C4-2B (cell line): ENCODE data around the gene GOLGA1.

Experiments
- ZFX ChIP-seq: fragments of 450-650 bp; IDR thresholded peaks from 2 replicates; pipeline ENCODE4 v1.6.1; 2017
- TF ChIP-seq, protein P1 (sequence below): fragments of 450-650 bp; conservative IDR thresholded peaks from 2 replicates; pipeline ENCODE4 v1.5.1; 2017; ENCODE audit warnings: mild to moderate bottlenecking

DNA sequence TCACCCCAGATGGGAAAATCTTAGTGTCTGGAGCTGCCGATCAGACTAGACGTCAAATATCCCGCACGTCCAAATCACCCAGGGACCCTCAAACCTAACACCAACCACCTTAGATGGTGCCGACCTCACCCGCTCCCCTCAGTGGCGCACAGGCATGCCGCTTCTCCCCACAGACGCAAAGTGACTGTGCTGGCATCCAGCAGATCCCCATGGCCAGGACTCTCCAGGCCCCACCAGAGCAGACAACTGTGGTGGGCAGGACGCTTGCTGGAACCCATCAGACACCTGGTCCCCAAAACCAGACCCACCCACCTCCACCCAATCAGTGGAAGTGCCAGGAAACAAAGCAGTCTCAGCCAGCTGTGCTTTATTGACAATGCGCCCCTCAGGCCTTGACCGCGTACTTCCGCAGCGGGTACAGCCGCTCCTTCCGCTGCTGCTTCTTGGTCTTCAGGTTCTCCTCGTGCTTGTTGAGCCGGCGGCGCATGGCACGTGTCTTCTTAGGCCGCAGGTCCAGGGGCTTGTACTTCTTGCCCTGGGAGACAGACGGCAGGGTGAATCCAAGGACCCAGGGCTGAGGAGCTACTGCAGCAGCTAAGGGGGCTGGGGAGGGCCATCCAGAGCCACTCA lies 83.2 kb downstream of the GOLGA1 start:
- TF ChIP-seq, protein P1, sequence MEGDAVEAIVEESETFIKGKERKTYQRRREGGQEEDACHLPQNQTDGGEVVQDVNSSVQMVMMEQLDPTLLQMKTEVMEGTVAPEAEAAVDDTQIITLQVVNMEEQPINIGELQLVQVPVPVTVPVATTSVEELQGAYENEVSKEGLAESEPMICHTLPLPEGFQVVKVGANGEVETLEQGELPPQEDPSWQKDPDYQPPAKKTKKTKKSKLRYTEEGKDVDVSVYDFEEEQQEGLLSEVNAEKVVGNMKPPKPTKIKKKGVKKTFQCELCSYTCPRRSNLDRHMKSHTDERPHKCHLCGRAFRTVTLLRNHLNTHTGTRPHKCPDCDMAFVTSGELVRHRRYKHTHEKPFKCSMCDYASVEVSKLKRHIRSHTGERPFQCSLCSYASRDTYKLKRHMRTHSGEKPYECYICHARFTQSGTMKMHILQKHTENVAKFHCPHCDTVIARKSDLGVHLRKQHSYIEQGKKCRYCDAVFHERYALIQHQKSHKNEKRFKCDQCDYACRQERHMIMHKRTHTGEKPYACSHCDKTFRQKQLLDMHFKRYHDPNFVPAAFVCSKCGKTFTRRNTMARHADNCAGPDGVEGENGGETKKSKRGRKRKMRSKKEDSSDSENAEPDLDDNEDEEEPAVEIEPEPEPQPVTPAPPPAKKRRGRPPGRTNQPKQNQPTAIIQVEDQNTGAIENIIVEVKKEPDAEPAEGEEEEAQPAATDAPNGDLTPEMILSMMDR, result no peak
- TF ChIP-seq ZFX, result no peak
